ENCODE data around the gene NLN. TPM values are rescaled to one million over a fixed set of nuclear protein-coding genes. Genes with fewer than 3 reads are reported as not detected.

The NLN gene
- total and polyA plus RNA-seq, 2 of the 13 experiments (the other 11 are each of a cell fraction or from before 2014, with no cell fraction given): 11.9 to 36.7 TPM

- FAIRE-seq (no peak), DNase-seq (ENCODE audit: low spot score) (no peak), ATAC-seq (no peak)
- in situ Hi-C loops (cut with HindIII; ENCODE audit: extremely low pct_ligation_motif_present, low pct_unique_long_range_greater_than_20kb): no loop called here
- no TSS peak for BruUV-seq (replicated peaks)
- Histone ChIP-seq H2AFZ (ENCODE audit: low read length) (no peak overlapping the region), H4K20me1 (ENCODE audit: insufficient read depth, low read length) (no peaks in the 10 kb centered on the region), H3K4me1 (ENCODE audit: insufficient read depth, low read length) (no peaks in the 10 kb centered on the region), H3K27me3 (ENCODE audit: control insufficient read depth in 1 of 2, insufficient read depth in 2 of 2, low read length in 2 of 2) (no peaks in the 10 kb centered on the region; a peak in 1 of 5 replicates), H3K9ac (ENCODE audit: insufficient read depth, low read depth, low read length) (no peak overlapping the region), H3K27ac (ENCODE audit: extremely low read length, insufficient read depth, low read length) (no peak overlapping the region), H3K4me3 (replicated peaks in 1 of 3; ENCODE audit: insufficient read depth in 1 of 3, low read depth in 2 of 3, low read length in 3 of 3) (no peak overlapping the region), H3K79me2 (ENCODE audit: insufficient read depth, low read length) (no peaks in the 10 kb centered on the region), H3K9me3 (ENCODE audit: low read length) (no peaks in the 10 kb centered on the region), H3K36me3 (replicated peaks in 1 of 2; ENCODE audit: control insufficient read depth in 1 of 2, insufficient read depth in 2 of 2, low read length in 2 of 2) (peaks cover 2 to 7% of the 10 kb centered on the region in 2 experiments; a peak in 2 of 5 replicates), H3K4me2 (ENCODE audit: low read depth, low read length) (no peak overlapping the region)
- TF ChIP-seq ZNF678 (CRISPR knock-in tag; IDR thresholded peaks at IDR 0.05): no peak
- TF ChIP-seq TSC22D2 (CRISPR knock-in tag; IDR thresholded peaks at IDR 0.05; ENCODE audit: borderline replicate concordance): no peak
- no peak for TF ChIP-seq THYN1 (CRISPR knock-in tag; IDR thresholded peaks at IDR 0.05; ENCODE audit: borderline replicate concordance, low read depth)
- TF ChIP-seq HOXA3 (CRISPR knock-in tag; IDR thresholded peaks at IDR 0.05): no peak
- no peak for TF ChIP-seq RBM39 (IDR thresholded peaks at IDR 0.05; ENCODE audit: low read depth, low read length, poor library complexity, severe bottlenecking)
- no peak for TF ChIP-seq GABPA (IDR thresholded peaks at IDR 0.05; ENCODE audit: low read depth, low read length)
- TF ChIP-seq GABPA (CRISPR knock-in tag; IDR thresholded peaks at IDR 0.05; ENCODE audit: low read depth): no peak
- TF ChIP-seq ZNF335 (CRISPR knock-in tag; IDR thresholded peaks at IDR 0.05): no peak
- no peak for TF ChIP-seq YEATS2 (CRISPR knock-in tag; IDR thresholded peaks at IDR 0.05; ENCODE audit: borderline replicate concordance)
- no peak for TF ChIP-seq ZNF563 (CRISPR knock-in tag; IDR thresholded peaks at IDR 0.05)
- intact Hi-C loops (cut with micrococcal nuclease; ENCODE audit: unreplicated experiment): no loop called here
- CTCF ChIA-PET (ENCODE audit: low intra/inter-chr PET ratio, low total read pairs): no interaction called here
- WGBS (ENCODE audit: low lambda C conversion rate): 52% methylated on average over 1 of the region's 1 CpG
- POLR2A ChIA-PET: no interaction called here
These were observed 47.5 kb downstream of the NLN start for GRCh38 chr5:65769539-65769938.

GRCh38 chr5:65771266-65771665 is 49.3 kb downstream of the NLN start:
- H3K9ac ChIP-seq (ENCODE audit: insufficient read depth, low read depth, low read length): no peak overlapping the region
- ATAC-seq (no peak), FAIRE-seq (no peak), DNase-seq (ENCODE audit: low spot score) (no peak)
- H3K4me2 ChIP-seq (ENCODE audit: low read depth, low read length): no peak overlapping the region
- H3K27me3 ChIP-seq (ENCODE audit: control insufficient read depth in 1 of 2, insufficient read depth in 2 of 2, low read length in 2 of 2): no peaks in the 10 kb centered on the region; a peak in 1 of 5 replicates
- in situ Hi-C loops (cut with HindIII; ENCODE audit: extremely low pct_ligation_motif_present, low pct_unique_long_range_greater_than_20kb) (no loop called here), intact Hi-C loops (cut with micrococcal nuclease; ENCODE audit: unreplicated experiment) (no loop called here)
- BruUV-seq (replicated peaks): no TSS peak
- peaks cover 3 to 4% of the 10 kb centered on the region in 2 experiments; a peak in 3 of 5 replicates for H3K36me3 ChIP-seq (replicated peaks in 1 of 2; ENCODE audit: control insufficient read depth in 1 of 2, insufficient read depth in 2 of 2, low read length in 2 of 2)
- ChIA-PET CTCF (ENCODE audit: low intra/inter-chr PET ratio, low total read pairs) (no interaction called here), POLR2A (no interaction called here)
- no peak overlapping the region for H3K4me3 ChIP-seq (replicated peaks in 1 of 3; ENCODE audit: insufficient read depth in 1 of 3, low read depth in 2 of 3, low read length in 3 of 3)
- no peaks in the 10 kb centered on the region for H3K9me3 ChIP-seq (ENCODE audit: low read length)
- H3K4me1 ChIP-seq (ENCODE audit: insufficient read depth, low read length): no peaks in the 10 kb centered on the region
- H4K20me1 ChIP-seq (ENCODE audit: insufficient read depth, low read length): no peaks in the 10 kb centered on the region
- 100% methylated on average over 2 of the region's 2 CpGs for WGBS (ENCODE audit: low lambda C conversion rate)
- no peak overlapping the region for H3K27ac ChIP-seq (ENCODE audit: extremely low read length, insufficient read depth, low read length)
- no peaks in the 10 kb centered on the region for H3K79me2 ChIP-seq (ENCODE audit: insufficient read depth, low read length)
- H2AFZ ChIP-seq (ENCODE audit: low read length): no peak overlapping the region
- TF ChIP-seq, protein P1, sequence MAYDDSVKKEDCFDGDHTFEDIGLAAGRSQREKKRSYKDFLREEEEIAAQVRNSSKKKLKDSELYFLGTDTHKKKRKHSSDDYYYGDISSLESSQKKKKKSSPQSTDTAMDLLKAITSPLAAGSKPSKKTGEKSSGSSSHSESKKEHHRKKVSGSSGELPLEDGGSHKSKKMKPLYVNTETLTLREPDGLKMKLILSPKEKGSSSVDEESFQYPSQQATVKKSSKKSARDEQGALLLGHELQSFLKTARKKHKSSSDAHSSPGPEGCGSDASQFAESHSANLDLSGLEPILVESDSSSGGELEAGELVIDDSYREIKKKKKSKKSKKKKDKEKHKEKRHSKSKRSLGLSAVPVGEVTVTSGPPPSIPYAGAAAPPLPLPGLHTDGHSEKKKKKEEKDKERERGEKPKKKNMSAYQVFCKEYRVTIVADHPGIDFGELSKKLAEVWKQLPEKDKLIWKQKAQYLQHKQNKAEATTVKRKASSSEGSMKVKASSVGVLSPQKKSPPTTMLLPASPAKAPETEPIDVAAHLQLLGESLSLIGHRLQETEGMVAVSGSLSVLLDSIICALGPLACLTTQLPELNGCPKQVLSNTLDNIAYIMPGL (CRISPR knock-in tag; IDR thresholded peaks at IDR 0.05; ENCODE audit: borderline replicate concordance in 1 of 2, low read depth in 1 of 2): no peak
- TF ChIP-seq CEBPG (CRISPR knock-in tag; IDR thresholded peaks at IDR 0.05) (no peak), ZNF644 (CRISPR knock-in tag; IDR thresholded peaks at IDR 0.05; ENCODE audit: low read depth) (no peak), ZNF207 (IDR thresholded peaks at IDR 0.05; ENCODE audit: borderline replicate concordance) (no peak), NCOA2 (CRISPR knock-in tag; IDR thresholded peaks at IDR 0.05) (no peak), ZNF256 (CRISPR knock-in tag; conservative IDR thresholded peaks at IDR 0.05) (no peak), HOXA3 (CRISPR knock-in tag; IDR thresholded peaks at IDR 0.05) (no peak)

All from HepG2 (cell line).